Fibroblast of lung (primary cell): ENCODE measurements around the gene CMTM5. TPM values are rescaled to one million over a fixed set of nuclear protein-coding genes. Genes with fewer than 3 reads are reported as not detected.

Experiments used
- DNase-seq, 2 donors: peaks; one replicate each; pipeline versions ENCODE4 v3.0.0 to v3.0.0-alpha.2; 2010; ENCODE audit warnings: low read depth in 2 of 2
- H2AFZ ChIP-seq: 2 replicates; pipeline ENCODE4 v1.5.1; 2012; ENCODE audit warnings: low read length, control low read depth, inconsistent platforms
- H3K27ac ChIP-seq: 2 replicates; pipeline ENCODE4 v1.5.1; 2011; ENCODE audit warnings: low read length, control low read depth; ENCODE audit not compliant: insufficient read depth
- H3K27me3 ChIP-seq: 2 replicates; pipeline ENCODE4 v1.5.1; 2011; ENCODE audit warnings: mild to moderate bottlenecking, low read length; ENCODE audit not compliant: control insufficient read depth, insufficient read depth
- H3K36me3 ChIP-seq: 2 replicates; pipeline ENCODE4 v1.5.1; 2011; ENCODE audit warnings: low read length; ENCODE audit not compliant: control insufficient read depth, insufficient read depth
- H3K4me1 ChIP-seq: 2 replicates; pipeline ENCODE4 v1.5.1; 2011; ENCODE audit warnings: low read length; ENCODE audit not compliant: control insufficient read depth, insufficient read depth; ENCODE audit errors: extremely low read depth
- H3K4me2 ChIP-seq: 2 replicates; pipeline ENCODE4 v1.5.1; 2011; ENCODE audit warnings: low read length, control low read depth; ENCODE audit not compliant: insufficient read depth; ENCODE audit errors: extremely low read depth
- H3K4me3 ChIP-seq, 4 experiments: fragments of 200-600 bp in 1 of 4; sonication (generic) in 1 of 4; replicated peaks in 1 of 4; 2 replicates each; pipeline ENCODE4 v1.5.1; 2011 to 2016; ENCODE audit warnings: low read length in 4 of 4, low read depth in 3 of 4, mild to moderate bottlenecking in 3 of 4, control low read depth in 2 of 4, inconsistent platforms in 1 of 4, mixed read lengths in 1 of 4; ENCODE audit not compliant: insufficient read depth in 1 of 4; ENCODE audit errors: control extremely low read depth in 1 of 4
- H3K79me2 ChIP-seq: 2 replicates; pipeline ENCODE4 v1.5.1; 2012; ENCODE audit warnings: mild to moderate bottlenecking, low read length, inconsistent platforms; ENCODE audit not compliant: control insufficient read depth, insufficient read depth
- H3K9ac ChIP-seq: 2 replicates; pipeline ENCODE4 v1.5.1; 2011; ENCODE audit warnings: mild to moderate bottlenecking, low read length, control low read depth; ENCODE audit not compliant: insufficient read depth
- H3K9me3 ChIP-seq: 2 replicates; pipeline ENCODE4 v1.5.1; 2012; ENCODE audit warnings: low read depth, low read length; ENCODE audit not compliant: control insufficient read depth, insufficient read depth
- H4K20me1 ChIP-seq: 2 replicates; pipeline ENCODE4 v1.5.1; 2011; ENCODE audit warnings: low read length; ENCODE audit not compliant: control insufficient read depth, insufficient read depth; ENCODE audit errors: extremely low read depth
- CTCF ChIP-seq, 2 donors: IDR thresholded peaks in 1 of 2; conservative IDR thresholded peaks in 1 of 2; 1 replicate in 1 of 2; 2 replicates in 1 of 2; pipeline ENCODE4 v1.5.1; 2011 to 2012; ENCODE audit warnings: low read length in 2 of 2, control low read depth in 1 of 2, inconsistent platforms in 1 of 2, low read depth in 1 of 2, mild to moderate bottlenecking in 1 of 2
- polyA plus RNA-seq, 2 donors: library from polyadenylated mRNA; depleted of rRNA in 1 of 2; stranded (reverse) in 1 of 2; unstranded in 1 of 2; fragments of >200 nt; gene quantifications; 2 replicates each; pipeline ENCODE4 v1.2.1, GENCODE V29; 2011 to 2012; ENCODE audit warnings: missing spikeins in 1 of 2
- total RNA-seq: library from RNA; depleted of rRNA; stranded (reverse); fragments of >200 nt; gene quantifications from 2 replicates; pipeline ENCODE4 v1.2.1, GENCODE V29; 2014

Gene CMTM5
- total and polyA plus RNA-seq, 2 donors (not counting 1 experiment from before 2014, with no cell fraction given), result 0.08 to 0.33 TPM

GRCh38 chr14:23428686-23429495 is 52.0 kb downstream of the CMTM5 start:
- Histone ChIP-seq H3K36me3 (no peaks in the 10 kb centered on the region), H3K27me3 (peaks cover 2% of the 10 kb centered on the region), H2AFZ (no peak overlapping the region), H4K20me1 (no peaks in the 10 kb centered on the region), H3K4me1 (no peaks in the 10 kb centered on the region), H3K9ac (no peak overlapping the region), H3K27ac (no peak overlapping the region), H3K4me3 (no peak overlapping the region), H3K79me2 (no peaks in the 10 kb centered on the region), H3K9me3 (no peaks in the 10 kb centered on the region), H3K4me2 (no peak overlapping the region)
- no peak for DNase-seq
- no peak for TF ChIP-seq CTCF (conservative IDR thresholded peaks at IDR 0.05 in 1 of 2, IDR thresholded peaks at IDR 0.05 in 1 of 2; ENCODE audit: low read depth in 1 of 2, low read length in 2 of 2)

Other genes with a start within 250 kb of the CMTM5 start
- 5.1 and 10.2 TPM in 2 replicates for gene SLC7A8, start 193.4 kb upstream of the CMTM5 start, total RNA-seq
- gene SLC7A8, start 193.4 kb upstream of the CMTM5 start, polyA plus RNA-seq, result 1.4 and 12.6 TPM in 2 replicates
- gene RNF212B, start 139.1 kb upstream of the CMTM5 start, total RNA-seq, result not detected in 2 replicates
- gene RNF212B, start 139.1 kb upstream of the CMTM5 start, polyA plus RNA-seq, result not detected in 2 replicates
- gene HOMEZ, start 90.9 kb upstream of the CMTM5 start, total RNA-seq, result 3.3 and 4.6 TPM in 2 replicates
- gene HOMEZ, start 90.9 kb upstream of the CMTM5 start, polyA plus RNA-seq, result 7.9 and 9.1 TPM in 2 replicates
- 2.6 TPM in 2 replicates for gene PPP1R3E, start 74.2 kb upstream of the CMTM5 start, total RNA-seq
- gene PPP1R3E, start 74.2 kb upstream of the CMTM5 start, polyA plus RNA-seq, result 3.3 and 6.0 TPM in 2 replicates
- gene BCL2L2, start 70.2 kb upstream of the CMTM5 start, total RNA-seq, result 17.2 and 25.4 TPM in 2 replicates
- gene BCL2L2, start 70.2 kb upstream of the CMTM5 start, polyA plus RNA-seq, result 18.0 and 24.7 TPM in 2 replicates
- 59.1 and 73.2 TPM in 2 replicates for gene PABPN1, start 55.6 kb upstream of the CMTM5 start, total RNA-seq
- gene PABPN1, start 55.6 kb upstream of the CMTM5 start, polyA plus RNA-seq, result 152 and 158 TPM in 2 replicates
- 16.4 and 23.1 TPM in 2 replicates for gene SLC22A17, start 24.2 kb upstream of the CMTM5 start, total RNA-seq
- gene SLC22A17, start 24.2 kb upstream of the CMTM5 start, polyA plus RNA-seq, result 3.9 and 7.9 TPM in 2 replicates
- 8.5 and 12.2 TPM in 2 replicates for gene EFS, start 11.9 kb upstream of the CMTM5 start, total RNA-seq
- gene EFS, start 11.9 kb upstream of the CMTM5 start, polyA plus RNA-seq, result 2.0 and 2.3 TPM in 2 replicates
- not detected in 2 replicates for gene IL25, start 4.2 kb upstream of the CMTM5 start, total RNA-seq
- not detected in 2 replicates for gene IL25, start 4.2 kb upstream of the CMTM5 start, polyA plus RNA-seq
- not detected in 2 replicates for gene MYH6, start 31.2 kb downstream of the CMTM5 start, total RNA-seq
- gene MYH6, start 31.2 kb downstream of the CMTM5 start, polyA plus RNA-seq, result not detected in 2 replicates
- not detected in 2 replicates for gene MYH7, start 58.6 kb downstream of the CMTM5 start, total RNA-seq
- not detected in 2 replicates for gene MYH7, start 58.6 kb downstream of the CMTM5 start, polyA plus RNA-seq
- gene NGDN, start 92.7 kb downstream of the CMTM5 start, total RNA-seq, result 46.9 and 51.9 TPM in 2 replicates
- 39.5 and 47.7 TPM in 2 replicates for gene NGDN, start 92.7 kb downstream of the CMTM5 start, polyA plus RNA-seq
- gene ZFHX2, start 174.7 kb downstream of the CMTM5 start, total RNA-seq, result 0.26 and 0.33 TPM in 2 replicates
- gene ZFHX2, start 174.7 kb downstream of the CMTM5 start, polyA plus RNA-seq, result 0.11 TPM in 1 of 2 replicates, not detected in the other
- gene THTPA, start 179.2 kb downstream of the CMTM5 start, total RNA-seq, result 23.4 and 24.1 TPM in 2 replicates
- gene THTPA, start 179.2 kb downstream of the CMTM5 start, polyA plus RNA-seq, result 7.8 and 10.1 TPM in 2 replicates
- gene AP1G2, start 190.7 kb downstream of the CMTM5 start, total RNA-seq, result 5.6 and 9.2 TPM in 2 replicates
- 3.6 and 7.9 TPM in 2 replicates for gene AP1G2, start 190.7 kb downstream of the CMTM5 start, polyA plus RNA-seq
- gene JPH4, start 201.7 kb downstream of the CMTM5 start, total RNA-seq, result not detected in 2 replicates
- gene JPH4, start 201.7 kb downstream of the CMTM5 start, polyA plus RNA-seq, result not detected in 2 replicates